ENCODE results near the gene ATP5MK. TPM values are rescaled to one million over a fixed set of nuclear protein-coding genes. Genes with fewer than 3 reads are reported as not detected.

ATP5MK gene
- total RNA-seq, 2 experiments from 2014 or later: 404 to 425 TPM

- POLR2A ChIA-PET: interaction anchor here (0.9 to 1.5 kb wide), 4 partner anchors 16 to 46 kb away, joined by 3 to 8 read pairs (median 5); partner anchors contain the start of genes ATP5MK, PDCD11 and TAF5
- peak within 1 kb of the TSS; percentile 88 for H3K27ac Mint-ChIP-seq
- intact Hi-C loops (cut with micrococcal nuclease): no loop called here
- TF ChIP-seq CTCF (IDR thresholded peaks at IDR 0.05): no peak
- DNase-seq (peak; percentile 78), ATAC-seq (peak; percentile 86)
- no peaks in the 10 kb centered on the region for H3K27me3 Mint-ChIP-seq
- H3K4me3 Mint-ChIP-seq: peak within 1 kb of the TSS; percentile 91
- H3K36me3 Mint-ChIP-seq (ENCODE audit: low read depth): peaks cover 12% of the 10 kb centered on the region
- H3K9me3 Mint-ChIP-seq: no peaks in the 10 kb centered on the region
- CTCF ChIA-PET: interaction anchor here (2.0 kb wide), 1 partner anchor 17 kb away, joined by 9 read pairs; no protein-coding TSS in a partner anchor
- H3K4me1 Mint-ChIP-seq (ENCODE audit: low read depth): peaks cover 5% of the 10 kb centered on the region
Measured at GRCh38 chr10:103350517-103351260, 45.6 kb downstream of the ATP5MK start, which contains the start of gene PCGF6. PCGF6 (minus strand) TSS chr10:103351140; CDS start chr10:103351066, 74 bp downstream.

- H3K36me3 Mint-ChIP-seq (ENCODE audit: low read depth): peaks cover 12% of the 10 kb centered on the region
- peak overlapping the region; percentile 59 for H3K27ac Mint-ChIP-seq
- H3K4me1 Mint-ChIP-seq (ENCODE audit: low read depth): peaks cover 5% of the 10 kb centered on the region
- no peaks in the 10 kb centered on the region for H3K9me3 Mint-ChIP-seq
- POLR2A ChIA-PET: interaction anchor here (0.9 to 1.5 kb wide), 4 partner anchors 16 to 46 kb away, joined by 3 to 8 read pairs (median 5); partner anchors contain the start of genes ATP5MK, PDCD11 and TAF5
- H3K4me3 Mint-ChIP-seq: peak overlapping the region; percentile 91
- no peaks in the 10 kb centered on the region for H3K27me3 Mint-ChIP-seq
- CTCF ChIA-PET: interaction anchor here (2.0 kb wide), 1 partner anchor 16 kb away, joined by 9 read pairs; no protein-coding TSS in a partner anchor
- DNase-seq: no peak
- intact Hi-C loops (cut with micrococcal nuclease): no loop called here
- ATAC-seq: no peak
- no peak for TF ChIP-seq CTCF (IDR thresholded peaks at IDR 0.05)
Measured at GRCh38 chr10:103350175-103350516, 46.1 kb downstream of the ATP5MK start.

Small RNAs within 50 kb of the gene (microRNA-seq; reads per million reads assigned to microRNA genes)
- gene MIR1307 (ENCODE audit: borderline microRNAs expressed, borderline replicate concordance): 2,374 reads per million, percentile 93 among the genes with 10 or more reads in this experiment

Other genes with a start within 250 kb of the ATP5MK start
- 10 to 100 TPM; 39.1 to 43.0 TPM for gene NT5C2, start 203.2 kb downstream of the ATP5MK start, total RNA-seq
- not detected for gene RPEL1, start 150.6 kb downstream of the ATP5MK start, total RNA-seq
- under 1 TPM; 0.25 to 0.27 TPM for gene INA, start 119.3 kb downstream of the ATP5MK start, total RNA-seq
- gene PCGF6, start 45.3 kb downstream of the ATP5MK start, total RNA-seq: 10 to 100 TPM; 13.3 to 14.5 TPM
- 10 to 100 TPM; 11.1 to 13.0 TPM for gene TAF5, start 28.5 kb downstream of the ATP5MK start, total RNA-seq
- gene PDCD11, start 151 bp upstream of the ATP5MK start, total RNA-seq: 10 to 100 TPM; 63.7 to 68.8 TPM
- gene CALHM2, start 55.9 kb upstream of the ATP5MK start, total RNA-seq: 1 to 10 TPM; 7.6 to 9.5 TPM
- gene CALHM1, start 62.4 kb upstream of the ATP5MK start, total RNA-seq: not detected
- gene CALHM3, start 82.8 kb upstream of the ATP5MK start, total RNA-seq: not detected
- gene NEURL1, start 97.2 kb upstream of the ATP5MK start, total RNA-seq: 1 to 10 TPM; 1.7 to 1.9 TPM